Ishikawa (cell line): ENCODE measurements around the gene FHL2.

Experiments used
- CEBPB ChIP-seq: IDR thresholded peaks from 2 replicates; pipeline ENCODE4 v1.6.1; 2012
- CREB1 ChIP-seq: IDR thresholded peaks from 2 replicates; pipeline ENCODE4 v1.6.1; 2012; ENCODE audit warnings: low read depth
- EGR1 ChIP-seq: IDR thresholded peaks from 2 replicates; pipeline ENCODE4 v1.6.1; 2012
- EP300 ChIP-seq: IDR thresholded peaks from 2 replicates; pipeline ENCODE4 v1.6.1; 2012; ENCODE audit warnings: borderline replicate concordance
- FOXM1 ChIP-seq: IDR thresholded peaks from 2 replicates; pipeline ENCODE4 v1.6.1; 2012; ENCODE audit warnings: low read depth, borderline replicate concordance
- NFIC ChIP-seq: IDR thresholded peaks from 2 replicates; pipeline ENCODE4 v1.6.1; 2012
- RAD21 ChIP-seq: IDR thresholded peaks from 2 replicates; pipeline ENCODE4 v1.6.1; 2012; ENCODE audit warnings: low read depth
- TAF1 ChIP-seq: IDR thresholded peaks from 2 replicates; pipeline ENCODE4 v1.6.1; 2012; ENCODE audit warnings: low read depth, mild to moderate bottlenecking
- TCF12 ChIP-seq: IDR thresholded peaks from 2 replicates; pipeline ENCODE4 v1.6.1; 2012; ENCODE audit warnings: low read depth
- TEAD4 ChIP-seq: IDR thresholded peaks from 2 replicates; pipeline ENCODE4 v1.6.1; 2012
- YY1 ChIP-seq: IDR thresholded peaks from 2 replicates; pipeline ENCODE4 v1.6.1; 2012; ENCODE audit warnings: low read depth
- ZBTB7A ChIP-seq: IDR thresholded peaks from 2 replicates; pipeline ENCODE4 v1.6.1; 2012; ENCODE audit warnings: low read depth
- TF ChIP-seq, protein P1 (sequence below): IDR thresholded peaks from 2 replicates; pipeline ENCODE4 v1.6.1; 2012
- TF ChIP-seq, protein P2 (sequence below): IDR thresholded peaks from 2 replicates; pipeline ENCODE4 v1.6.1; 2012; ENCODE audit warnings: low read depth, mild to moderate bottlenecking
- TF ChIP-seq, protein P3 (sequence below): IDR thresholded peaks from 2 replicates; pipeline ENCODE4 v1.6.1; 2012

Gene FHL2

DNA sequence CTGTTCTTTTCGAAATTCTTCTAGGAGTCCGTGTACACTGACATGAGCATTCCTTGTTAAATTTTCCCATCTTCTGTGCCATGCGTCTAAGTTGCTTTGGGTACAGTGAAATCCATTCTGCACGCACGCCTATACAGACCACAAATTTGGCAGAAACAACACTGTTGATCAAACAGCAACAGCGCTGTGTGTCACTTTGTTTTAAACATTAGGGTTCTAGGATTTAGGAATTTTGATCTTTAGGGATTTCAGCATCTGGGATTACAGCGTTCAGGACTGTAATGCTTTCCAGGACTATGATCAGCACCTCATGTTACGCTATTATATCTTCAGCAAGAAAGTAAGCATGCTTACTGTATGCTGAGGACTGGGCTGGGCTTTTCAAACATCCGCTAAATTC, 47.1 kb upstream of the FHL2 start:
- TF ChIP-seq TAF1 (no peak), TEAD4 (no peak), CREB1 (no peak), YY1 (no peak), EGR1 (no peak), NFIC (no peak), ZBTB7A (no peak), TCF12 (no peak), CEBPB (no peak)
- TF ChIP-seq, protein P1, sequence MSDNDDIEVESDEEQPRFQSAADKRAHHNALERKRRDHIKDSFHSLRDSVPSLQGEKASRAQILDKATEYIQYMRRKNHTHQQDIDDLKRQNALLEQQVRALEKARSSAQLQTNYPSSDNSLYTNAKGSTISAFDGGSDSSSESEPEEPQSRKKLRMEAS = no peak
- TF ChIP-seq, protein P2, sequence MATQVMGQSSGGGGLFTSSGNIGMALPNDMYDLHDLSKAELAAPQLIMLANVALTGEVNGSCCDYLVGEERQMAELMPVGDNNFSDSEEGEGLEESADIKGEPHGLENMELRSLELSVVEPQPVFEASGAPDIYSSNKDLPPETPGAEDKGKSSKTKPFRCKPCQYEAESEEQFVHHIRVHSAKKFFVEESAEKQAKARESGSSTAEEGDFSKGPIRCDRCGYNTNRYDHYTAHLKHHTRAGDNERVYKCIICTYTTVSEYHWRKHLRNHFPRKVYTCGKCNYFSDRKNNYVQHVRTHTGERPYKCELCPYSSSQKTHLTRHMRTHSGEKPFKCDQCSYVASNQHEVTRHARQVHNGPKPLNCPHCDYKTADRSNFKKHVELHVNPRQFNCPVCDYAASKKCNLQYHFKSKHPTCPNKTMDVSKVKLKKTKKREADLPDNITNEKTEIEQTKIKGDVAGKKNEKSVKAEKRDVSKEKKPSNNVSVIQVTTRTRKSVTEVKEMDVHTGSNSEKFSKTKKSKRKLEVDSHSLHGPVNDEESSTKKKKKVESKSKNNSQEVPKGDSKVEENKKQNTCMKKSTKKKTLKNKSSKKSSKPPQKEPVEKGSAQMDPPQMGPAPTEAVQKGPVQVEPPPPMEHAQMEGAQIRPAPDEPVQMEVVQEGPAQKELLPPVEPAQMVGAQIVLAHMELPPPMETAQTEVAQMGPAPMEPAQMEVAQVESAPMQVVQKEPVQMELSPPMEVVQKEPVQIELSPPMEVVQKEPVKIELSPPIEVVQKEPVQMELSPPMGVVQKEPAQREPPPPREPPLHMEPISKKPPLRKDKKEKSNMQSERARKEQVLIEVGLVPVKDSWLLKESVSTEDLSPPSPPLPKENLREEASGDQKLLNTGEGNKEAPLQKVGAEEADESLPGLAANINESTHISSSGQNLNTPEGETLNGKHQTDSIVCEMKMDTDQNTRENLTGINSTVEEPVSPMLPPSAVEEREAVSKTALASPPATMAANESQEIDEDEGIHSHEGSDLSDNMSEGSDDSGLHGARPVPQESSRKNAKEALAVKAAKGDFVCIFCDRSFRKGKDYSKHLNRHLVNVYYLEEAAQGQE = no peak

DNA sequence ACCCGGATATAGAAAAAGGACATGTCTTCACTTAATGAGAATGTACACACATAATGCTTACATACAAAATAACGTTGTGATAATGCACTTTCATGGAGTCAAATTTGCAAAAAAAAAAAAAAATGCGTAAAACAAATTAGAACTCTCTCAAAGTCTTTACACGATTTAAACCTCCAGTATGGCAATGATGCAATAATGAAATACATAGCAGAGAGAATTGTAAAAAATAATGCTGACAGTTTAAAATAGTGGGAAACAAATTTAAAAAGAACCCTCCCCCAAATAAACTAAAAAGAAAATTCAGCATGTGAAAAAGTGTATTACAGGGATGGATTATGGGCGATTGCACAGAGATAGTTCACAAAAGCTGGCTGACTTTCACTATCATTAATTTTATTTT, 46.6 kb upstream of the FHL2 start:
- no peak for TF ChIP-seq TCF12
- TF ChIP-seq YY1 = no peak
- no peak for TF ChIP-seq TAF1
- no peak for TF ChIP-seq NFIC
- no peak for TF ChIP-seq CREB1
- TF ChIP-seq CEBPB = no peak
- no peak for TF ChIP-seq TEAD4
- no peak for TF ChIP-seq FOXM1
- TF ChIP-seq RAD21 = no peak
- TF ChIP-seq, protein P2 = no peak
- TF ChIP-seq ZBTB7A = no peak
- no peak for TF ChIP-seq EP300
- TF ChIP-seq, protein P3, sequence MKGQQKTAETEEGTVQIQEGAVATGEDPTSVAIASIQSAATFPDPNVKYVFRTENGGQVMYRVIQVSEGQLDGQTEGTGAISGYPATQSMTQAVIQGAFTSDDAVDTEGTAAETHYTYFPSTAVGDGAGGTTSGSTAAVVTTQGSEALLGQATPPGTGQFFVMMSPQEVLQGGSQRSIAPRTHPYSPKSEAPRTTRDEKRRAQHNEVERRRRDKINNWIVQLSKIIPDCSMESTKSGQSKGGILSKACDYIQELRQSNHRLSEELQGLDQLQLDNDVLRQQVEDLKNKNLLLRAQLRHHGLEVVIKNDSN = no peak
- no peak for TF ChIP-seq EGR1

DNA sequence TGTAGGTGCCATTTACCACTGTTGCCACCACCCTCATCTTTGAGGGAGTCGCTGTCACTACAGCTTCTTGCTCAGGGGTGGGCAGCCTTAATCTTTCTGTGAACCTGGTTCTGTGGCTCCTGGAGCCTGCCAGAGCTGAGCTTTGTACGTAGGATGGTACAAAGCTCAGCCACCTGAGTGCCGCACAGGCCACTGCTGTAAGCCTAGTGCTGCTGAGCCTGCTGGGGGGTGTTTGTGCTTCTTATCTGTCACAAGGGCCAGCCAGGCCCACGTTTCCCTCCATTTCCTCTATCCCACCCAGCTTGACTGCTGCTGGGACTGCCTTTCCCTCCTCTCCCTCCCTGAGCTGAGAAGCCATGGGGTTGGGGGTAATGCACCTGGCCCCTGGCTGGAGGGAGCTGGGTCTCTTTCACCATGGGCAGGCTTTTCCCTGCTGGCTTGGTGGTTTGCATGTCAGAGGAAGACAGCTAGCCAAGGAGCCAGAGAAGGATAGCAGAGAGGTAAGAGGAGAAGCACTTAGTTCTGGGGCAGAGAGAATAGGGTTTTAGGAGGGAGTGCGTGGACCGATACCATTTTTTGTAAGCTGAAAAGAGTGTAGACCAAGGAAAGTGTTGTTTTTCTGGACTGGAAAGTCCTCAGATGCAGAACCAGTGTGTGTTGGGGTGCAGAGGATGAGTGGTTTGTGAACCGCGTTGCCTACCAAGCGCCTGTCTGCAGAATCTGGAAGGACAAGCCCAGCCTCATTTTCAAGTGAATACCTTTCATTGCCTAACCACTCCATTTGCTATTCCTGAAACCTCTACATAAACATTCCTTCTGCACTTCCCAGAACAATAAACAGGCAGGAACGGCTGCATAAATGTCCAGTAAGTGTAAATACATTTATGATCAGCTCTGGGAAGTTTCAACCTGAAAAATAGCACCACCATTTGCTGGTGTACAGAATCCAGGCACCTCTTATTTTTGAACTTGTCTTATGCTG, 45.1 kb upstream of the FHL2 start:
- TF ChIP-seq, protein P2 = no peak
- TF ChIP-seq TCF12 (no peak), YY1 (no peak), NFIC (no peak), ZBTB7A (no peak), FOXM1 (no peak), EGR1 (no peak), CREB1 (no peak), RAD21 (no peak), TAF1 (no peak), CEBPB (no peak), TEAD4 (no peak)
- TF ChIP-seq, protein P3 = no peak
- TF ChIP-seq, protein P1 = no peak

DNA sequence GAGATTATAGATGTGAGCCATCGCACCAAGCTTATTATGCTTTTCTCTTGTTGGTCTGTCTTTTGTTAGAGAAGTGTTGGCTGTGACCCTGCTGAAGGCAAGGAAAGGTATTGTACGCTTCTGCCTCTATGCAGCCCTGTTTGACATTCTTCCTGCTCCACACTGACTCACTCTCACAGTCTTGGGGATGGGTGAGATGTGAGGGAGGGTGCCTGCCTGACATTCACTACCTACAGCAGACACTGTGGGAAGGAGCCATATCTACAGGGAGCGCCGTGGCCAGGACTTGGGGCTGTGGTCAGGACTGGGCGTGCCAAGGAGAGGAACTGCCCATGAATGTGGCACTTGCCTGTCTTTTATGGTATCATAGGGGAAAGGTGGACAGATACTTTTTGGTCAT, 43.9 kb upstream of the FHL2 start:
- TF ChIP-seq EGR1 (no peak), TEAD4 (no peak), EP300 (no peak), RAD21 (no peak), FOXM1 (no peak), TCF12 (no peak), TAF1 (no peak), CREB1 (no peak), NFIC (no peak), CEBPB (no peak), YY1 (no peak), ZBTB7A (no peak)
- TF ChIP-seq, protein P2 = no peak
- TF ChIP-seq, protein P1 = no peak
